ENCODE results near the gene TRIM26. TPM values are rescaled to one million over a fixed set of nuclear protein-coding genes. Genes with fewer than 3 reads are reported as not detected.
"Not testable (repeated sequence)": the region's sequence is repeated elsewhere in the genome, so short reads cannot be mapped to it uniquely, and the experiment has no call there.

TRIM26 gene
- total and polyA plus RNA-seq, 12 donors: 12.0 to 29.0 (median 21.8) TPM

GRCh38 chr6:30258204-30258603 lies 45.0 kb upstream of the TRIM26 start:
- no peak for DNase-seq
- 67 to 71% methylated on average over 3 of the region's 3 CpGs for WGBS, 2 donors

GRCh38 chr6:30252417-30252816 lies 39.2 kb upstream of the TRIM26 start:
- H3K4me3 ChIP-seq; H3K27me3 ChIP-seq; H3K9me3 ChIP-seq; H3K4me1 ChIP-seq; H3K36me3 ChIP-seq; intact Hi-C loops (cut with DNase I); H3K27ac ChIP-seq; ATAC-seq; DNase-seq: not testable (repeated sequence)
- WGBS, 2 donors: 75 to 91% methylated on average over 1 of the region's 1 CpG

More at GRCh38 chr6:30258204-30258603, 45.0 kb upstream of the TRIM26 start:
- intact Hi-C loops (cut with DNase I): loop anchor here in 1 of 10 donors (2.0 kb wide), 1 partner anchor 39 kb away; no protein-coding TSS in a partner anchor
- Histone ChIP-seq H3K27ac (no peak overlapping the region), H3K9me3 (no peaks in the 10 kb centered on the region), H3K4me3 (no peak overlapping the region), H3K36me3 (peaks cover 0 to 5% (median 0%) of the 10 kb centered on the region in 9 donors), H3K27me3 (peaks cover 0 to 20% (median 0%) of the 10 kb centered on the region in 7 donors), H3K4me1 (peaks cover 0 to 17% (median 7%) of the 10 kb centered on the region in 9 donors)
- no peak for TF ChIP-seq CTCF (IDR thresholded peaks at IDR 0.05)
- no peak for ATAC-seq

- Histone ChIP-seq H3K27me3 (peaks cover 0 to 13% (median 0%) of the 10 kb centered on the region in 7 donors), H3K4me3 (no peak overlapping the region), H3K9me3 (no peaks in the 10 kb centered on the region), H3K4me1 (no peaks in the 10 kb centered on the region), H3K27ac (no peak overlapping the region), H3K36me3 (no peaks in the 10 kb centered on the region)
- TF ChIP-seq CTCF (IDR thresholded peaks at IDR 0.05): no peak
- no peak for ATAC-seq
- no peak for DNase-seq
- intact Hi-C loops (cut with DNase I): no loop called here
- 81 to 85% methylated on average over 3 of the region's 3 CpGs for WGBS, 2 donors
These were observed 31.4 kb upstream of the TRIM26 start for GRCh38 chr6:30244560-30244959.

GRCh38 chr6:30238178-30238795 lies 25.1 kb upstream of the TRIM26 start:
- intact Hi-C loops (cut with DNase I): no loop called here
- no peak for ATAC-seq

More at GRCh38 chr6:30238178-30238795, 25.1 kb upstream of the TRIM26 start:
- Histone ChIP-seq H3K9me3 (no peaks in the 10 kb centered on the region), H3K36me3 (no peaks in the 10 kb centered on the region), H3K4me1 (peaks cover 0 to 3% (median 0%) of the 10 kb centered on the region in 9 donors), H3K27ac (no peak overlapping the region), H3K27me3 (peaks cover 0 to 16% (median 0%) of the 10 kb centered on the region in 7 donors), H3K4me3 (no peak overlapping the region)
- no peak for DNase-seq
- 46 to 53% methylated on average over 6 of the region's 6 CpGs for WGBS, 2 donors
- peak in 6 of 9 donors; percentile 14 to 39 (median 22) for TF ChIP-seq CTCF (IDR thresholded peaks at IDR 0.05)

Measured in heart right ventricle (tissue), 16 donors.